Tibial nerve (tissue), 4 donors: ENCODE results near the gene LIN9.

Experiments used
- CTCF ChIP-seq, 5 experiments: fragments of 200-600 bp in 3 of 5; fragments of 450-650 bp in 2 of 5; sonication (generic) in 3 of 5; IDR thresholded peaks; one replicate each; pipeline ENCODE4 v1.5.1; 2016 to 2019; ENCODE audit warnings: antibody characterized with exemption in 5 of 5, mild to moderate bottlenecking in 3 of 5, moderate library complexity in 2 of 5
- EP300 ChIP-seq, 2 donors: sonication (generic); formaldehyde crosslinking; IDR thresholded peaks; one replicate each; pipeline ENCODE4 v1.6.1; 2017; ENCODE audit warnings: antibody characterized with exemption in 2 of 2, mild to moderate bottlenecking in 1 of 2

- no peak for TF ChIP-seq CTCF (IDR thresholded peaks at IDR 0.05)
- TF ChIP-seq EP300 (IDR thresholded peaks at IDR 0.05), result no peak
Observed at GRCh38 chr1:226332947-226333346, 24.0 kb upstream of the LIN9 start.
